PC-9 (cell line): ENCODE results near the gene NUP85. TPM values are rescaled to one million over a fixed set of nuclear protein-coding genes. Genes with fewer than 3 reads are reported as not detected.

ENCODE experiments used
- BruUV-seq: library from RNA; stranded (reverse); fragments of 400-500 nt; replicated peaks from 2 replicates; lab custom pipeline; 2021; lab: Mats Ljungman, UMichigan
- CTCF ChIA-PET: fragments of 300-600 bp; sonication (Branson Sonifier 250); formaldehyde crosslinking; loops from one replicate; lab custom pipeline; 2022; ENCODE audit warnings: antibody characterized with exemption; lab: Charles Lee
- POLR2A ChIA-PET: fragments of 300-600 bp; sonication (Branson Sonifier 250); formaldehyde crosslinking; loops from one replicate; lab custom pipeline; 2022; ENCODE audit warnings: antibody characterized with exemption; ENCODE audit not compliant: unreplicated experiment; lab: Charles Lee
- DNase-seq, 2 experiments: peaks; one replicate each; pipeline versions ENCODE4 v3.0.0 to v3.0.0-alpha.2; 2015 to 2022; ENCODE audit warnings: mixed read lengths in 1 of 2
- H2AFZ ChIP-seq: fragments of 200-600 bp; sonication (generic); 2 replicates; pipeline ENCODE4 v1.8.1; 2017; ENCODE audit warnings: antibody characterized with exemption
- H3F3A ChIP-seq: fragments of 200-600 bp; sonication (generic); 2 replicates; pipeline ENCODE4 v1.8.1; 2017; ENCODE audit warnings: antibody characterized with exemption, mild to moderate bottlenecking, low read depth; ENCODE audit not compliant: insufficient read depth
- H3K27ac ChIP-seq: fragments of 200-600 bp; sonication (generic); 2 replicates; pipeline ENCODE4 v1.6.1; 2016; ENCODE audit warnings: mixed run types
- H3K27me3 ChIP-seq: fragments of 200-600 bp; sonication (generic); 2 replicates; pipeline ENCODE4 v1.6.1; 2016; ENCODE audit warnings: low read depth, mixed run types; ENCODE audit not compliant: insufficient read depth
- H3K36me3 ChIP-seq: fragments of 200-600 bp; sonication (generic); 2 replicates; pipeline ENCODE4 v1.6.1; 2016; ENCODE audit warnings: low read depth, mixed run types
- H3K4me1 ChIP-seq: fragments of 200-600 bp; sonication (generic); replicated peaks from 2 replicates; pipeline ENCODE4 v1.6.1; 2016; ENCODE audit warnings: mixed run types; ENCODE audit not compliant: insufficient read depth
- H3K4me2 ChIP-seq: fragments of 200-600 bp; sonication (generic); 2 replicates; pipeline ENCODE4 v1.6.1; 2017; ENCODE audit warnings: mixed run types
- H3K4me3 ChIP-seq: fragments of 200-600 bp; sonication (generic); 2 replicates; pipeline ENCODE4 v1.6.1; 2016; ENCODE audit warnings: mixed run types
- H3K79me2 ChIP-seq: fragments of 200-600 bp; sonication (generic); 2 replicates; pipeline ENCODE4 v1.6.1; 2017; ENCODE audit warnings: low read depth, mixed run types
- H3K9me2 ChIP-seq: fragments of 200-600 bp; sonication (generic); 2 replicates; pipeline ENCODE4 v1.8.1; 2017; ENCODE audit warnings: mild to moderate bottlenecking; ENCODE audit not compliant: insufficient read depth
- H3K9me3 ChIP-seq: fragments of 200-600 bp; sonication (generic); 2 replicates; pipeline ENCODE4 v1.8.1; 2016; ENCODE audit warnings: low read depth; ENCODE audit not compliant: insufficient read depth
- H4K20me1 ChIP-seq: fragments of 200-600 bp; sonication (generic); 2 replicates; pipeline ENCODE4 v1.8.1; 2017; ENCODE audit not compliant: insufficient read depth
- CTCF ChIP-seq: fragments of 200-600 bp; sonication (generic); conservative IDR thresholded peaks from 2 replicates; pipeline ENCODE4 v1.6.1; 2017; ENCODE audit warnings: mixed run types, antibody characterized with exemption, mild to moderate bottlenecking, moderate library complexity
- EZH2 ChIP-seq: fragments of 200-600 bp; sonication (generic); IDR thresholded peaks from 2 replicates; pipeline ENCODE4 v1.8.0; 2017; ENCODE audit warnings: antibody characterized with exemption, low read depth
- intact Hi-C: fragments of 100-400 bp; cut with micrococcal nuclease; formaldehyde crosslinking; loops from one replicate; pipeline ENCODE4 v1.10.0; 2022; ENCODE audit not compliant: unreplicated experiment
- total RNA-seq: library from RNA; stranded (reverse); gene quantifications from 2 replicates; pipeline ENCODE4 v1.2.3, GENCODE V29; 2021

The NUP85 gene
- total RNA-seq, 1 experiment from 2014 or later: 73.1 TPM

- H3K27me3 ChIP-seq: no peaks in the 10 kb centered on the region
- no peaks in the 10 kb centered on the region for H3K9me2 ChIP-seq
- H3K9me3 ChIP-seq: no peaks in the 10 kb centered on the region
- no peak overlapping the region for H3K4me3 ChIP-seq
- no peak overlapping the region for H3K4me2 ChIP-seq
- H3K4me1 ChIP-seq: peaks cover 4% of the 10 kb centered on the region
- H3K27ac ChIP-seq: no peak overlapping the region
- no TSS peak for BruUV-seq
- H3F3A ChIP-seq: no peaks in the 10 kb centered on the region
- H3K79me2 ChIP-seq: peaks cover 15% of the 10 kb centered on the region
- intact Hi-C loops: no loop called here
- ChIA-PET CTCF (no interaction called here), POLR2A (interaction anchor here (0.7 kb wide), 2 partner anchors 113 to 370 kb away, joined by 3 to 4 read pairs; no protein-coding TSS in a partner anchor)
- DNase-seq: no peak
- H4K20me1 ChIP-seq: no peaks in the 10 kb centered on the region
- no peak overlapping the region for H2AFZ ChIP-seq
- TF ChIP-seq CTCF (no peak), EZH2 (no peak)
- no peaks in the 10 kb centered on the region for H3K36me3 ChIP-seq
These were observed 79.6 kb downstream of the NUP85 start for GRCh38 chr17:75285123-75285522.

Other genes starting within 250 kb of the NUP85 start
- gene HID1, start 232.9 kb upstream of the NUP85 start, total RNA-seq: 32.1 and 49.7 TPM in 2 replicates
- gene CDR2L, start 218.0 kb upstream of the NUP85 start, total RNA-seq: 15.1 and 22.8 TPM in 2 replicates
- 42.8 and 48.4 TPM in 2 replicates for gene MRPL58, start 193.0 kb upstream of the NUP85 start, total RNA-seq
- gene ATP5PD, start 158.7 kb upstream of the NUP85 start, total RNA-seq: 306 and 336 TPM in 2 replicates
- gene KCTD2, start 158.5 kb upstream of the NUP85 start, total RNA-seq: 18.4 and 18.6 TPM in 2 replicates
- gene SLC16A5, start 117.7 kb upstream of the NUP85 start, total RNA-seq: 70.2 and 88.5 TPM in 2 replicates
- gene ARMC7, start 95.7 kb upstream of the NUP85 start, total RNA-seq: 19.2 and 20.5 TPM in 2 replicates
- 38.6 and 52.3 TPM in 2 replicates for gene NT5C, start 73.9 kb upstream of the NUP85 start, total RNA-seq
- 250 and 277 TPM in 2 replicates for gene JPT1, start 51.2 kb upstream of the NUP85 start, total RNA-seq
- gene SUMO2, start 22.7 kb upstream of the NUP85 start, total RNA-seq: 425 and 486 TPM in 2 replicates
- 34.8 and 37.5 TPM in 2 replicates for gene GGA3, start 55.9 kb downstream of the NUP85 start, total RNA-seq
- gene MRPS7, start 56.2 kb downstream of the NUP85 start, total RNA-seq: 50.1 and 51.3 TPM in 2 replicates
- gene MIF4GD, start 65.6 kb downstream of the NUP85 start, total RNA-seq: 23.4 and 35.4 TPM in 2 replicates
- 18.7 and 19.4 TPM in 2 replicates for gene SLC25A19, start 83.8 kb downstream of the NUP85 start, total RNA-seq
- gene GRB2, start 200.0 kb downstream of the NUP85 start, total RNA-seq: 75.3 and 81.3 TPM in 2 replicates